Measurements from ENCODE around the gene ATXN7L1.

- TF ChIP-seq EZH2 (IDR thresholded peaks at IDR 0.05; ENCODE audit: borderline replicate concordance, low read depth, low read length, poor library complexity, severe bottlenecking), result no peak
- no peak for TF ChIP-seq CTCF (conservative IDR thresholded peaks at IDR 0.05; ENCODE audit: low read depth, low read length)
These were observed 21.6 kb upstream of the ATXN7L1 start for GRCh38 chr7:105897999-105898398.
